Skin of body (tissue), 2 donors: ENCODE measurements around the gene PPP2R2C. TPM values are rescaled to one million over a fixed set of nuclear protein-coding genes. Genes with fewer than 3 reads are reported as not detected.

Experiments
- DNase-seq: peaks from one replicate; lab custom pipeline; 2025; lab: John Stamatoyannopoulos, UW
- total RNA-seq: library from RNA; depleted of rRNA; stranded (reverse); fragments of >200 nt; gene quantifications from one replicate; pipeline ENCODE4 v1.2.3, GENCODE V29; 2014

PPP2R2C gene
- total RNA-seq, result 3.0 TPM

- DNase-seq, result no peak
Measured at GRCh38 chr4:6472387-6473263, at the start of gene PPP2R2C. TSS of gene PPP2R2C (minus strand) at chr4:6472614. CDS start at chr4:6472229, 385 bp downstream.

- no peak for DNase-seq
Measured at GRCh38 chr4:6520978-6521377, 48.6 kb upstream of the PPP2R2C start.

- no peak for DNase-seq
Measured at GRCh38 chr4:6520051-6520636, 47.7 kb upstream of the PPP2R2C start.

- DNase-seq, result no peak
Measured at GRCh38 chr4:6517171-6517570, 44.8 kb upstream of the PPP2R2C start.

- no peak for DNase-seq
Measured at GRCh38 chr4:6516762-6517161, 44.3 kb upstream of the PPP2R2C start.

GRCh38 chr4:6516281-6516680 lies 43.9 kb upstream of the PPP2R2C start:
- no peak for DNase-seq

GRCh38 chr4:6513678-6514077 lies 41.3 kb upstream of the PPP2R2C start:
- no peak for DNase-seq

- no peak for DNase-seq
Measured at GRCh38 chr4:6509587-6509986, 37.2 kb upstream of the PPP2R2C start.

GRCh38 chr4:6507345-6507744 lies 34.9 kb upstream of the PPP2R2C start:
- no peak for DNase-seq

GRCh38 chr4:6506616-6507140 lies 34.3 kb upstream of the PPP2R2C start:
- no peak for DNase-seq

GRCh38 chr4:6504900-6505496 lies 32.6 kb upstream of the PPP2R2C start:
- no peak for DNase-seq

GRCh38 chr4:6502747-6503465 lies 30.5 kb upstream of the PPP2R2C start:
- no peak for DNase-seq

GRCh38 chr4:6502147-6502546 lies 29.7 kb upstream of the PPP2R2C start:
- no peak for DNase-seq

GRCh38 chr4:6501171-6501570 lies 28.8 kb upstream of the PPP2R2C start:
- DNase-seq, result no peak

- no peak for DNase-seq
Measured at GRCh38 chr4:6500481-6501140, 28.2 kb upstream of the PPP2R2C start.

- DNase-seq, result no peak
Measured at GRCh38 chr4:6499238-6499600, 26.8 kb upstream of the PPP2R2C start.

- no peak for DNase-seq
Measured at GRCh38 chr4:6498511-6499237, 26.3 kb upstream of the PPP2R2C start.

GRCh38 chr4:6497796-6498195 lies 25.4 kb upstream of the PPP2R2C start:
- DNase-seq, result no peak

- no peak for DNase-seq
Measured at GRCh38 chr4:6495736-6496135, 23.3 kb upstream of the PPP2R2C start.

- no peak for DNase-seq
Measured at GRCh38 chr4:6495296-6495590, 22.8 kb upstream of the PPP2R2C start.
